HG02884 (cell line): ENCODE data around the gene ST3GAL4.

Experiments used
- ATAC-seq: cut with Tn5 transposase; IDR thresholded peaks from one replicate; pipeline ENCODE4 v1.9.1; 2021; ENCODE audit warnings: mild to moderate bottlenecking, moderate library complexity; ENCODE audit not compliant: unreplicated experiment

ST3GAL4 gene

GRCh38 chr11:126420698-126421256 lies 65.3 kb downstream of the ST3GAL4 start:
- no peak for ATAC-seq

- no peak for ATAC-seq
Observed at GRCh38 chr11:126421271-126421671, 65.8 kb downstream of the ST3GAL4 start.

- no peak for ATAC-seq
Observed at GRCh38 chr11:126422446-126422845, 67.0 kb downstream of the ST3GAL4 start.

- ATAC-seq, result no peak
Observed at GRCh38 chr11:126423154-126423553, 67.7 kb downstream of the ST3GAL4 start.

- ATAC-seq, result no peak
Observed at GRCh38 chr11:126423743-126424142, 68.3 kb downstream of the ST3GAL4 start.

- no peak for ATAC-seq
Observed at GRCh38 chr11:126424471-126425039, 69.1 kb downstream of the ST3GAL4 start.

GRCh38 chr11:126426106-126426505 lies 70.6 kb downstream of the ST3GAL4 start:
- ATAC-seq, result no peak

- ATAC-seq, result no peak
Observed at GRCh38 chr11:126426820-126427749, 71.6 kb downstream of the ST3GAL4 start.

GRCh38 chr11:126430581-126431335 lies 75.3 kb downstream of the ST3GAL4 start:
- ATAC-seq, result no peak

- no peak for ATAC-seq
Observed at GRCh38 chr11:126431401-126432064, 76.0 kb downstream of the ST3GAL4 start.

- ATAC-seq, result no peak
Observed at GRCh38 chr11:126432065-126432461, 76.6 kb downstream of the ST3GAL4 start.

GRCh38 chr11:126432525-126432924 lies 77.0 kb downstream of the ST3GAL4 start:
- no peak for ATAC-seq

GRCh38 chr11:126433244-126433846 lies 77.9 kb downstream of the ST3GAL4 start:
- ATAC-seq, result no peak

- no peak for ATAC-seq
Observed at GRCh38 chr11:126433989-126434949, 78.8 kb downstream of the ST3GAL4 start.

- ATAC-seq, result no peak
Observed at GRCh38 chr11:126434950-126435335, 79.5 kb downstream of the ST3GAL4 start.

- no peak for ATAC-seq
Observed at GRCh38 chr11:126436209-126436755, 80.8 kb downstream of the ST3GAL4 start.

- no peak for ATAC-seq
Observed at GRCh38 chr11:126437731-126438130, 82.2 kb downstream of the ST3GAL4 start.

GRCh38 chr11:126438272-126438671 lies 82.8 kb downstream of the ST3GAL4 start:
- ATAC-seq, result no peak

GRCh38 chr11:126438691-126439090 lies 83.2 kb downstream of the ST3GAL4 start:
- ATAC-seq, result no peak
